ENCODE results near the gene FBN1. TPM values are rescaled to one million over a fixed set of nuclear protein-coding genes. Genes with fewer than 3 reads are reported as not detected.
A peak's percentile ranks its signal among the peaks of the same experiment; 100 is the strongest.

FBN1 gene
- total and polyA plus RNA-seq, 5 experiments from 2014 or later = 0.01 to 0.21 (median 0.08) TPM; not detected in 2

DNA sequence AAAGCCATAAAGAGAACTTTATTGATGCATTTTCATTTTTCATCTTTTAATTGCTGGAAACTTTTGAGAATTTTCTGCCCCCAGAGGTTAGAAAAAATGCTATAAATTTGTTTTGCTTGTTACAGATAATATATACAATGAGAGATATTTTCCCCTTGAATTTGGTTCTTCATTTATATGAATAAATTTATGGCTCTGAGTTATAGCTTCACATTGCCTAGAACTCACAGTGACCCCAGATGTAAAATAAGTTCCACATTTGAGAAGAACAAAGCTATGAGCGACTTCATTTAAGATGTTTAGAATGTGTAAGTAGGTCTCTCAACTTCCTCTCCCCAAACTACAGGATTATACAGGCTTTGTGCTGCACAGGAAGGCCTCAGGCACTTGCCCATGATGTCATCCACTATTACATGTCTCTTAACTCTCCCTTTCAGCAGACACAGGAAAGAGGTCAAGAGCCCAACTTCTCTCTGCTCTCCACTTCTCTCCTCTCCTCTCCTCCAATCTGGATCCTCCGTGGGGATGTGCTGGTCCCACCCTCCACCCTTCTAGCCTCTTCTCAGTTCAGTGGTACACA is 221.5 kb downstream of the FBN1 start:
- Mint-ChIP-seq H3K27ac (no peak overlapping the region), H3K4me1 (no peaks in the 10 kb centered on the region)
- POLR2A ChIA-PET = no interaction called here

DNA sequence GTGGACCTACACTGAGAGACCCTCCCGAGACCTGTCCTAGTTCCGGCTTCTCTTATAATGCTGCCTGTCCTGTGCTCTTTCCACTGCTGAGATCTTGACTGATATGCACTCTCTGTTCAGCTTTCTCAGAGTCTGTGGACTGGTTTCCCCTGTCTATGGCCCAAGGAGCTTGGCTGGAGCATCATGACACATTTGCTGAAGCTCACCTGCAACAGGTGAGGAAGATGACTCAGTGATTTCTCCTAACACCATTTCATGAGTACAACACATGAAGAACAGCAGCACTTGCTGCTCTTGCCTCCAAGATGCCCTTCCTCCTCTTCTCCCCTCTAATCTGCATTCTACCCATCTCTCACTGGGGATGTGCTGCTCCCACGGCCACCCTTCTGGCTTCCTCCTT is 222.2 kb downstream of the FBN1 start:
- POLR2A ChIA-PET = no interaction called here
- H3K9me3 Mint-ChIP-seq = no peaks in the 10 kb centered on the region
- ATAC-seq = no peak

More for the DNA sequence above, 221.5 kb downstream of the FBN1 start:
- Mint-ChIP-seq H3K9me3 (no peaks in the 10 kb centered on the region), H3K4me3 (no peak overlapping the region), H3K27me3 (peaks cover 0 to 2% (median 0%) of the 10 kb centered on the region in 5 donors), H3K36me3 (no peaks in the 10 kb centered on the region)
- ATAC-seq (no peak), DNase-seq (no peak)

GRCh38 chr15:48422401-48422800 is 223.1 kb downstream of the FBN1 start:
- POLR2A ChIA-PET = interaction anchor here (0.7 kb wide), 1 partner anchor 94 kb away, joined by 3 read pairs; no protein-coding TSS in a partner anchor
- ATAC-seq (no peak), DNase-seq (no peak)
- H3K27ac Mint-ChIP-seq = no peak overlapping the region
- H3K4me1 Mint-ChIP-seq = no peaks in the 10 kb centered on the region
- no peak overlapping the region for H3K4me3 Mint-ChIP-seq
- no peaks in the 10 kb centered on the region for H3K36me3 Mint-ChIP-seq
- H3K9me3 Mint-ChIP-seq = no peaks in the 10 kb centered on the region
- peaks cover 0 to 7% (median 2%) of the 10 kb centered on the region in 5 donors for H3K27me3 Mint-ChIP-seq

More for the DNA sequence above, 222.2 kb downstream of the FBN1 start:
- H3K27me3 Mint-ChIP-seq = peaks cover 0 to 2% (median 0%) of the 10 kb centered on the region in 5 donors
- H3K4me3 Mint-ChIP-seq = no peak overlapping the region
- no peaks in the 10 kb centered on the region for H3K4me1 Mint-ChIP-seq
- H3K27ac Mint-ChIP-seq = peak overlapping the region in 1 of 10 donors; percentile 23
- H3K36me3 Mint-ChIP-seq = no peaks in the 10 kb centered on the region
- DNase-seq = no peak

GRCh38 chr15:48421362-48421761 is 224.1 kb downstream of the FBN1 start:
- Mint-ChIP-seq H3K36me3 (no peaks in the 10 kb centered on the region), H3K9me3 (no peaks in the 10 kb centered on the region), H3K27me3 (peaks cover 0 to 8% (median 0%) of the 10 kb centered on the region in 5 donors), H3K4me1 (no peaks in the 10 kb centered on the region), H3K4me3 (no peak overlapping the region), H3K27ac (no peak overlapping the region)
- no peak for DNase-seq
- POLR2A ChIA-PET = no interaction called here
- ATAC-seq = no peak

- Mint-ChIP-seq H3K4me3 (no peak overlapping the region), H3K27ac (no peak overlapping the region), H3K36me3 (no peaks in the 10 kb centered on the region), H3K4me1 (no peaks in the 10 kb centered on the region), H3K9me3 (no peaks in the 10 kb centered on the region), H3K27me3 (peaks cover 0 to 8% (median 0%) of the 10 kb centered on the region in 5 donors)
- POLR2A ChIA-PET = no interaction called here
- DNase-seq (no peak), ATAC-seq (no peak)
These were observed 225.6 kb downstream of the FBN1 start for GRCh38 chr15:48419896-48420295.

DNA sequence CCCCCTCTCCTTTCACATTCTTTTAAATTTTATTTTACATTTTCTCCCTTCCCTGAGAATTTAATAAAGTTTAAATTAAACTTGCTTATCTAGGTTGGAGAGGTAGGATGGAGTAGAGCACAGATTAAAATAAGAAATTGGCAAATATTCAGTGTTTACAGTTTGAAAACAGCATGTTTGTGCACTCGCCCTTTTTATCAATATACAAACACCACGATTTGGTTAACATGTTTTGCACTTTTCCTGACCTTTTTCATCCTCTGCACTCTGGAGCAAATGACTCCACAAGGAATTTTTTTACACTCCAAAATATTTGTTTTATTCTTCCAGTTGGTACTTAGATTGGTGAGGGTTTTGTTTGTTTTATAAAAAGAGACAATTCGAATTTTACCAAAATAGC is 227.2 kb downstream of the FBN1 start:
- DNase-seq (no peak), ATAC-seq (no peak)
- Mint-ChIP-seq H3K27ac (no peak overlapping the region), H3K4me3 (no peak overlapping the region), H3K4me1 (no peaks in the 10 kb centered on the region), H3K9me3 (no peaks in the 10 kb centered on the region), H3K36me3 (no peaks in the 10 kb centered on the region), H3K27me3 (peaks cover 0 to 8% (median 0%) of the 10 kb centered on the region in 5 donors)
- POLR2A ChIA-PET = no interaction called here

DNA sequence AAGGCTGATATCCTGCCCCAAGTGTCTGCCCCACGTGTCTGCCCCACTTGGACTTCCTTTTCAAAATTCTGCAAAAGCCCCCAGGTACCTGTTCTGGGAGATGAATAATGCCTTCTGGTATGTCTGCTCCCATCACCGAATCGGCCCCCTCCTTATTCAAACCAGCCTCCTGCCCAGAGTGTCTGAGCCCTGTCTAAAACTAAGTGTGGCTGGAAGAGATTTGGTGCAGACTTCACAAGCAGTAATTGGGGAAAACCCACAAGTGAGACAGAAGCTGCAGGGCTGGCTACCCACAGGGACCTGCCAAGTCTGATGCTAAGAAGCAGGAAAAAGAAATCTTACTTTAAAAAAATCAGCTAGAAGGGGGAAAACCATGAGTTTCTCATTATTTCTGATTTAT is 229.2 kb downstream of the FBN1 start:
- Mint-ChIP-seq H3K27me3 (peaks cover 0 to 8% (median 0%) of the 10 kb centered on the region in 5 donors), H3K9me3 (no peaks in the 10 kb centered on the region), H3K4me3 (no peak overlapping the region), H3K27ac (no peak overlapping the region), H3K4me1 (no peaks in the 10 kb centered on the region), H3K36me3 (no peaks in the 10 kb centered on the region)
- no peak for DNase-seq
- POLR2A ChIA-PET = no interaction called here
- no peak for ATAC-seq

DNA sequence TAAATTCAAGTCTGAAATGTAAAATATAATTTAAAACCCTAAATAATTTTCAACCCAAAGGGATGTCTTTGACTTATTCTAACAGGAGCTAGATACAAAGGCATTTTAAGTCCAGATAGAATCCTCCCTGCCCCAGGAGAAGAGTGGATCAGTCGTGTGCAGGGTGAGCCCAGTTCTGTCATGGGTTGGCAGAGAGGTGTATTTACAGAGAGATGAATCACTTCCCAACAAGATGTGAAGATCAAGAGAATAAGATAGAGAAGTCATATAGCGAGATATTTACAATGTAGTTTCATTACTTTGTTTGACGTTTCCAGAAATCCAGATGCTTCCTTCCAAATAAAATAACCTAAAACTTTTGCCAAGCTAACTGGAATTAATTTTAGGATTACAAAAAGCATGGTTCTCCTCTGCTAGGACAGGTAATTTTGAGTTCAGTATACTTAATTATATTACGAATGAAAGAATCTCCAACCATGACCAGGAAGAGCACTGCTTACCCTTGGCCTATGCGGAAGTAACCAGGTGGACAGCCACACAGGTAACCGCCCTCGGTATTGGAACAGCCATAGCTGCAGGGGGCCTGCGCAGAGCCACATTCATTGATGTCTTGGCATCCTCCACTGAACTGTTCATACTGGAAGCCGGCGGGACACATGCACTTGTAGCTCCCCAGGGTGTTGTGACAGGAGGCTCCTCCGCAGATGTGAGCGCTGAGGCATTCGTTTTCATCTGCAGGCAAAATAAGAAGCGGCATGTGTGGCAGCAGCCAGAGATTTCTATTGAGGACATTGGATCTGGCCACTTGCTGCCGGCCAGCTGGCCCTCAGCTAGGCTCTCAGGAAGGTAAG is 230.2 kb downstream of the FBN1 start:
- ATAC-seq (no peak), DNase-seq (no peak)
- Mint-ChIP-seq H3K4me1 (no peaks in the 10 kb centered on the region), H3K36me3 (no peaks in the 10 kb centered on the region), H3K9me3 (no peaks in the 10 kb centered on the region), H3K27me3 (peaks cover 0 to 8% (median 0%) of the 10 kb centered on the region in 5 donors), H3K27ac (peak overlapping the region in 1 of 10 donors; percentile 20), H3K4me3 (no peak overlapping the region)
- POLR2A ChIA-PET = no interaction called here

DNA sequence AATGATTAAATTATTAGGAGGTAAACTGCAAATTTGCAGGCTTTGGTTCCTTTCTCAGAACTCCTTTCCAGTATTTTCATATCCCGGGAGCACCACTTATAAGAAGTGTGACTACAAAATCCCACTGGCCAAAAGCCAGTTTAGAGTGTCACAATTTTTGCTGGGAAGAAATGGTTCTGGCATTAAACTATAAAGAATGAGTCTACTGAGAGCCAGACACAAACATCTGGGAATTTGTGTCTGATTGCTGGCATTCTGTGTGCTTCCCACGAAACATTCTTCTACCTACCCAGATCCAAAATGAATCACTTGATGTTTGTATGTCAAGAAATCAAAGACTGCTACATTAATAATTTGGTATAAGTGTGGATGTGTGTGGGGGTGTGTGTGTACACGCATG is 231.5 kb downstream of the FBN1 start:
- no peak overlapping the region for H3K27ac Mint-ChIP-seq
- H3K36me3 Mint-ChIP-seq = no peaks in the 10 kb centered on the region
- H3K9me3 Mint-ChIP-seq = no peaks in the 10 kb centered on the region
- H3K4me1 Mint-ChIP-seq = no peaks in the 10 kb centered on the region
- ATAC-seq = no peak
- H3K27me3 Mint-ChIP-seq = peaks cover 0 to 8% (median 0%) of the 10 kb centered on the region in 5 donors
- no peak overlapping the region for H3K4me3 Mint-ChIP-seq
- POLR2A ChIA-PET = no interaction called here
- no peak for DNase-seq

GRCh38 chr15:48413304-48413703 is 232.2 kb downstream of the FBN1 start:
- ATAC-seq (no peak), DNase-seq (no peak)
- POLR2A ChIA-PET = no interaction called here
- no peak overlapping the region for H3K27ac Mint-ChIP-seq
- no peaks in the 10 kb centered on the region for H3K4me1 Mint-ChIP-seq
- no peaks in the 10 kb centered on the region for H3K9me3 Mint-ChIP-seq
- no peaks in the 10 kb centered on the region for H3K36me3 Mint-ChIP-seq
- no peak overlapping the region for H3K4me3 Mint-ChIP-seq
- peaks cover 0 to 8% (median 0%) of the 10 kb centered on the region in 5 donors for H3K27me3 Mint-ChIP-seq

GRCh38 chr15:48411971-48412591 is 233.4 kb downstream of the FBN1 start:
- H3K27me3 Mint-ChIP-seq = no peaks in the 10 kb centered on the region
- H3K4me3 Mint-ChIP-seq = no peak overlapping the region
- DNase-seq (no peak), ATAC-seq (no peak)
- H3K36me3 Mint-ChIP-seq = no peaks in the 10 kb centered on the region
- H3K9me3 Mint-ChIP-seq = no peaks in the 10 kb centered on the region
- no peak overlapping the region for H3K27ac Mint-ChIP-seq
- POLR2A ChIA-PET = no interaction called here
- H3K4me1 Mint-ChIP-seq = no peaks in the 10 kb centered on the region

DNA sequence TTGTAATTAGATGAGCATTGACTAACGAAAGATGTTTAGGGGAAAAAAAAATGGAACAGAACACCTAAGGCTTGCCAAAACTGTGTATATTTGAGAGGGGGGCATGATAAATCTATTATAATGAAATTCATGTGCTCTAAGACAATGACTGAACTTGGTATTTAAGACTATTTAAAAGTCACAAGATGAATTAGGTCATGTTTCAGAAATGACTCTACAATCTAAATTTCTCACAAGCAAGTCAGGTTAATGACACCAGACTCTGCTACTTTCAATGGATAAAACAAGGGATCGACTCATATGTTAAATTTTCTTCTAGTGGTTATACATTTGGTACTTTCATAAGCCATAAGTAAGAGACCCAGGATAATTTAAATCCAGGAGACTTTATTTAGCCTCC is 235.9 kb downstream of the FBN1 start:
- Mint-ChIP-seq H3K27me3 (peaks cover 0 to 8% (median 0%) of the 10 kb centered on the region in 5 donors), H3K36me3 (no peaks in the 10 kb centered on the region), H3K27ac (no peak overlapping the region), H3K9me3 (no peaks in the 10 kb centered on the region), H3K4me3 (no peak overlapping the region), H3K4me1 (no peaks in the 10 kb centered on the region)
- ATAC-seq (no peak), DNase-seq (no peak)
- POLR2A ChIA-PET = no interaction called here

DNA sequence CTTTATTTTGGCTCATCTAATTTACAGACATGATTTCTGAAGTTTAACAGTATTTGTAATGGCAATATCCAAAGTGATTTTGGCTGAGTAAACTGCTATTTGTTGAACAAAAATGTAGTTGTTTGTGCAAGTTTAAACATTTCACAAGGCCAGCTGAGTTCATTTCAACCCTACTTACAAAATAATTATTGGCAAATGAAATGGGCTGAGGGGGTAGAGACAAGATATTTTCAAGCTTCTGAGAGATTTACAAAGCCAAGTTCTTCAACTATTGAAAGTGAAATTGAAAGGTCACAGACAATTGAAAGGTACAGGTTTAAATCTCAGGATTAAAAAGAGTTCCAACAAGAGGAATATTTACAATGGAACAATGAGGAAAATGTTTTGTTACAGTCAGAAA is 237.2 kb downstream of the FBN1 start:
- no peaks in the 10 kb centered on the region for H3K36me3 Mint-ChIP-seq
- POLR2A ChIA-PET = no interaction called here
- DNase-seq = no peak
- no peak for ATAC-seq
- no peaks in the 10 kb centered on the region for H3K9me3 Mint-ChIP-seq
- H3K4me3 Mint-ChIP-seq = no peak overlapping the region
- H3K27me3 Mint-ChIP-seq = peaks cover 0 to 8% (median 0%) of the 10 kb centered on the region in 5 donors
- H3K27ac Mint-ChIP-seq = no peak overlapping the region
- no peaks in the 10 kb centered on the region for H3K4me1 Mint-ChIP-seq

Measured in naive thymus-derived CD8-positive, alpha-beta T cell (primary cell).